GM21515 (cell line): Measurements from ENCODE around the gene DCAF15.

Experiments
- ATAC-seq: cut with Tn5 transposase; IDR thresholded peaks from one replicate; pipeline ENCODE4 v1.9.1; 2021; ENCODE audit not compliant: unreplicated experiment

DCAF15 gene

GRCh38 chr19:13929956-13930355, 22.4 kb upstream of the DCAF15 start:
- ATAC-seq: no peak

- no peak for ATAC-seq
Measured at GRCh38 chr19:13930402-13930801, 21.9 kb upstream of the DCAF15 start.

GRCh38 chr19:13931391-13932148, 20.7 kb upstream of the DCAF15 start:
- ATAC-seq: no peak

GRCh38 chr19:13932149-13932637, 20.1 kb upstream of the DCAF15 start:
- ATAC-seq: no peak

- ATAC-seq: no peak
Measured at GRCh38 chr19:13932911-13933393, 19.4 kb upstream of the DCAF15 start.

GRCh38 chr19:13934785-13935109, 17.6 kb upstream of the DCAF15 start:
- no peak for ATAC-seq

GRCh38 chr19:13935765-13936510, 16.4 kb upstream of the DCAF15 start:
- ATAC-seq: no peak

GRCh38 chr19:13937479-13938300, 14.6 kb upstream of the DCAF15 start:
- no peak for ATAC-seq

GRCh38 chr19:13938301-13939064, 13.8 kb upstream of the DCAF15 start, which contains the start of gene PODNL1:
Gene PODNL1, minus strand, starts transcription at chr19:13938417. Its CDS starts 236 bp downstream, at chr19:13938181.
- ATAC-seq: no peak

GRCh38 chr19:13942023-13942684, 10.2 kb upstream of the DCAF15 start:
- no peak for ATAC-seq

GRCh38 chr19:13946414-13946813, 5.9 kb upstream of the DCAF15 start:
- ATAC-seq: no peak

- no peak for ATAC-seq
Measured at GRCh38 chr19:13951043-13951442, 1.3 kb upstream of the DCAF15 start.

- ATAC-seq: peak; percentile 3
Measured at GRCh38 chr19:13951799-13952153, 533 bp upstream of the DCAF15 start.

GRCh38 chr19:13952931-13953531, 722 bp downstream of the DCAF15 start:
- no peak for ATAC-seq

GRCh38 chr19:13954185-13954584, 1.9 kb downstream of the DCAF15 start:
- no peak for ATAC-seq

- no peak for ATAC-seq
Measured at GRCh38 chr19:13955662-13956364, 3.5 kb downstream of the DCAF15 start.

- ATAC-seq: no peak
Measured at GRCh38 chr19:13956365-13956744, 4.0 kb downstream of the DCAF15 start.

- ATAC-seq: no peak
Measured at GRCh38 chr19:13957051-13957450, 4.7 kb downstream of the DCAF15 start.

GRCh38 chr19:13958043-13958442, 5.7 kb downstream of the DCAF15 start:
- no peak for ATAC-seq
